Tibial nerve (tissue), 4 donors: Measurements from ENCODE around the gene RBM20.

Source experiments
- EP300 ChIP-seq, 2 donors: sonication (generic); formaldehyde crosslinking; IDR thresholded peaks; one replicate each; pipeline ENCODE4 v1.6.1; 2017; ENCODE audit warnings: antibody characterized with exemption in 2 of 2, mild to moderate bottlenecking in 1 of 2
- POLR2A ChIP-seq, 2 donors: fragments of 450-650 bp; IDR thresholded peaks; one replicate each; pipeline ENCODE4 v1.6.1; 2017; ENCODE audit warnings: antibody characterized with exemption in 2 of 2, mild to moderate bottlenecking in 2 of 2, moderate library complexity in 2 of 2
- TF ChIP-seq, protein P1 (sequence below), 5 experiments: fragments of 200-600 bp in 3 of 5; fragments of 450-650 bp in 2 of 5; sonication (generic) in 3 of 5; IDR thresholded peaks; one replicate each; pipeline ENCODE4 v1.5.1; 2016 to 2019; ENCODE audit warnings: antibody characterized with exemption in 5 of 5, mild to moderate bottlenecking in 3 of 5, moderate library complexity in 2 of 5

DNA sequence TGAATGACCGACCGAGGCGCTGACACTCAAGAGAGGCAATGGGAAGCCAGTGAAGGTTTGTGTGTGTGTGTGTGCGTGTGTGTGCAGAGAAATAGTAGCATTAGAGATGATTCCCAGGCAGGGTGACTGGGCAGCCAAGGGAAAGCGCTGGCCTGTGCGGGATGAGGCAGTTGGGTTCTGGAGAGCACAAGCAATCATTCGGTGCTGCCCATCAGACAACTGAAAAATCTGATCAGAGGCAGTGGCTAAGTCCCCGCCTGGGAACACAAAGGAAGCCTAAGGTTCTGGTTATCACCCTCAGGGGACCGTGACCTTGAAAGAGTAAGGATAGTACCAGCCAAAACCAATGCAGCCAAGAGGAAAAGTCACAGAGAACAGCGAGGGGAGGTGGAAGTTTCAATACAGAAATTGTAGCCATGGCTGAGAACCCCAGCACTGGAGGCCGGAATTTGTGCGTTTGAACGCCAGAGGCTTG is 226.7 kb downstream of the RBM20 start:
- TF ChIP-seq POLR2A (IDR thresholded peaks at IDR 0.05) (no peak), EP300 (IDR thresholded peaks at IDR 0.05) (no peak)
- TF ChIP-seq, protein P1, sequence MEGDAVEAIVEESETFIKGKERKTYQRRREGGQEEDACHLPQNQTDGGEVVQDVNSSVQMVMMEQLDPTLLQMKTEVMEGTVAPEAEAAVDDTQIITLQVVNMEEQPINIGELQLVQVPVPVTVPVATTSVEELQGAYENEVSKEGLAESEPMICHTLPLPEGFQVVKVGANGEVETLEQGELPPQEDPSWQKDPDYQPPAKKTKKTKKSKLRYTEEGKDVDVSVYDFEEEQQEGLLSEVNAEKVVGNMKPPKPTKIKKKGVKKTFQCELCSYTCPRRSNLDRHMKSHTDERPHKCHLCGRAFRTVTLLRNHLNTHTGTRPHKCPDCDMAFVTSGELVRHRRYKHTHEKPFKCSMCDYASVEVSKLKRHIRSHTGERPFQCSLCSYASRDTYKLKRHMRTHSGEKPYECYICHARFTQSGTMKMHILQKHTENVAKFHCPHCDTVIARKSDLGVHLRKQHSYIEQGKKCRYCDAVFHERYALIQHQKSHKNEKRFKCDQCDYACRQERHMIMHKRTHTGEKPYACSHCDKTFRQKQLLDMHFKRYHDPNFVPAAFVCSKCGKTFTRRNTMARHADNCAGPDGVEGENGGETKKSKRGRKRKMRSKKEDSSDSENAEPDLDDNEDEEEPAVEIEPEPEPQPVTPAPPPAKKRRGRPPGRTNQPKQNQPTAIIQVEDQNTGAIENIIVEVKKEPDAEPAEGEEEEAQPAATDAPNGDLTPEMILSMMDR (IDR thresholded peaks at IDR 0.05) = no peak
